HG03432 (cell line): ENCODE measurements around the gene DGKA.
"Not testable (repeated sequence)": the region's sequence is repeated elsewhere in the genome, so short reads cannot be mapped to it uniquely, and the experiment has no call there.

ENCODE experiments used
- ATAC-seq: cut with Tn5 transposase; IDR thresholded peaks from one replicate; pipeline ENCODE4 v1.9.1; 2021; ENCODE audit warnings: mild to moderate bottlenecking, moderate library complexity; ENCODE audit not compliant: unreplicated experiment

The DGKA gene

DNA sequence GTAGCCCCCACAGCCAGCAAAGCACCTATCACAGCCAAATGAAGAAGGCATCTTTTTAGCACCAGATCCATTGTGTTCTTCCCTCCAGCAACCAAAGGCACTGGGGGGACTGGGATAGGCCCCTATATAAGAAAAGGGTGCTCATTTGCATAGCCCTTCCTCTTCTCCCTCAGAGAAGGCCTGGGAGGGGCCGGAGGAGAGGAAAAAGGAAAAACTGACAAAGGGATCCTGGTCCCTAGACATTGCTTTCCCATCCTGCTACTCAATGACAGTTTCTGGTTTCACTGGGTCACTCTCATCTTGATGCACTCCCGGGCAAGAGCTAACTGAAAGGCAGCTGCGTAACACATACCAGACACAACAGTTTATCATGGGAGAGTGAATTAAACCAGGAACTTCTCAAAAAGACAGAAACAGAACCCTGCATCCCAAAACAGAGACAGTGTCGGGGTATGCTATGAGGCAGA, 35.0 kb downstream of the DGKA start, which contains the start of gene PMEL:
PMEL (minus strand) TSS at position 102 of the 467 bp plus-strand sequence; CDS start at position 71, 31 bp downstream.
- ATAC-seq: no peak

GRCh38 chr12:55966408-55967281, 35.7 kb downstream of the DGKA start, which contains the start of gene CDK2:
Gene CDK2, plus strand, starts transcription at chr12:55966830. Its CDS starts 179 bp downstream, at chr12:55967009.
- ATAC-seq: peak; percentile 97

GRCh38 chr12:55969356-55969755, 38.4 kb downstream of the DGKA start:
- no peak for ATAC-seq

DNA sequence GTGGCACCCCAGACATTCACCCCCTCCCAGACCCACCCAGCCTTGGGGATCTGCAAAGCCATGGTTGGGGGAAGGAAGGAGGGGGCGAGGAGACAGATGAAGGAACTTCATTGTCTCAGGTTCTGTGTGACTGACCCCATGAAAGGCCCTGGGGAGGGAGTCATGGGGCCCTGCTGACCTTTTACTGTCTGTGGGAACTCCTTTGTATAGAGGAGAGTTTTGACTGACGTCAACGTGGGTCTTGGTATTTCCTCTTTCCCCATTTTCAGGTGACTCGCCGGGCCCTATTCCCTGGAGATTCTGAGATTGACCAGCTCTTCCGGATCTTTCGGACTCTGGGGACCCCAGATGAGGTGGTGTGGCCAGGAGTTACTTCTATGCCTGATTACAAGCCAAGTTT, 39.8 kb downstream of the DGKA start:
- ATAC-seq: no peak

GRCh38 chr12:55972042-55972441, 41.1 kb downstream of the DGKA start:
- no peak for ATAC-seq

DNA sequence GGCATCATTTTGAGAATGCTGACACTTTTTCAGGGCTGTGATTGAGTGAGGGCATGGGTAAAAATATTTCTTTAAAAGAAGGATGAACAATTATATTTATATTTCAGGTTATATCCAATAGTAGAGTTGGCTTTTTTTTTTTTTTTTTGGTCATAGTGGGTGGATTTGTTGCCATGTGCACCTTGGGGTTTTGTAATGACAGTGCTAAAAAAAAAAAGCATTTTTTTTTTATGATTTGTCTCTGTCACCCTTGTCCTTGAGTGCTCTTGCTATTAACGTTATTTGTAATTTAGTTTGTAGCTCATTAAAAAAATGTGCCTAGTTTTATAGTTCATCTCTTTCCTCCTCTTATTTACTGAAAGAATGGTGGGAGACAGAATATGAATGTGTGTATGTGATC, 41.5 kb downstream of the DGKA start:
- ATAC-seq: no peak

DNA sequence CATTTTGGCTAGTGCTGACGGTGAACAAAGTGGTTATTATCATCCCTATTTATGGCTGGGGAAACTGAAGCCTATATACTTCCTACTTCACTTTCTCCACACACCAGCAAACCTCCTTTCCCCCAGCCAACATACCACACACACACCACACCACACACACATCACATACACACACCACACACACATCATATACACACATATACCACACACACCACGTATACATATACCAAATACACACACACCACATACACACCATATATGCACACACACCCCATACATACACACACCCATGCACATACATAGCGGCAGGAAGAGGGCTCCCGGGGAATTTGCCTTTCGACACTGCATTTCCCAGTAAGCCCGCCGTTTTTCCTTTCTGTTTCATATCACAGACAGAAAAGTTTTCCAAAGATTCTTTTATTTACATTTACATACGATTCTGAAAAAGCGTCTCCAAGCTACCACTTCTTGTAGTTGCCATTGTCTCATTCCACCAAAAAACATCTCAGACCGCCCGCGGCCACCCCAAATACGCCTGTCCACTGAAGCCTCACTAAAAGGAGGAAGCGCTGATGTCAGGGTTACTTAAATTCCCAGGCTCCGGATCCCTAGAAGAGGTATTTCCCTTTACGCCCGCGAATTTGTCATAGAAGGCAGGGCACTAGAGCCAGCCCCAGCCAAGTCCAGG, 42.1 kb downstream of the DGKA start:
- ATAC-seq: no peak

- ATAC-seq: peak; percentile 92
Observed at GRCh38 chr12:55973599-55974307, 42.8 kb downstream of the DGKA start, which contains the start of gene RAB5B. Gene RAB5B, plus strand, starts transcription at chr12:55974078. Its CDS starts 12,883 bp downstream, at chr12:55986961.

DNA sequence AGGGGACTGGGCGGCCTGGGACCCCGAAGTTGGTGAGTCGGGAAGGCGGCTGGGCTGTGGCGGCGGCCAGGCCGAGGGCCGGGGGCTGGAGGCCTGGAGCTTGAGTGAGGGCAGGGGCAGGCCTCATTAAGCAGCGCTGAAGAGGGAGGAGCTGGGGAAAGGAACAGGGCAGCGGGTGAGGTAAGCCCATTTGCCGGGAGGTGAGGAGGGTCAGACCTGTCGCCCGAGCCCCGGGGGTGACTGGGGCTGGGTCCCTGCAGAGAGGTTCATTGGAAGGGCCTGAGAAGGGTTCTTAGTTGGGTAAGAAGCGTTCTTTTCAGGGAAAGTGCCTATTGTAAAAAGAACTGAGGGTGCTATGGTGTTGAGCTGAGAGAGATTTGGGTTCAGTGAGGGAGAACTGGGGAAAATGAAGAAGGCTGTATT, 43.4 kb downstream of the DGKA start:
- ATAC-seq: peak; percentile 26

DNA sequence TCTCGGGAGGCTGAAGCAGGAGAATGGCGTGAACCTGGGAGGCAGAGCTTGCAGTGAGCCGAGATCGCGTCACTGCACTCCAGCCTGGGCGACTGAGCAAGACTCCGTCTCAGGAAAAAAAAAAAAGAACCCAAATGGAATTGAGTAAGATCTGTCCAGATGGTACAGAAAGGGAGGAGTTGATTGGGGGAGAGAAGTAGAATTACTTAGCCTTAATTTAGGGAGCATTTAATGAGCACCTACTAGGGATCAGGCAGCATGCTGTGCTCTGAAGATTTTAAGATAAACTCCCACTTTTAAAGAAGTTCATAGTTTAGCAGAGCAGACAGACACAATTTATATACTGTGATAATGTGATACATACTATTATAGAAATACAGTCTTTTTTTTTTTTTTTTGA, 47.4 kb downstream of the DGKA start:
- ATAC-seq: no peak

GRCh38 chr12:55979069-55979468, 48.1 kb downstream of the DGKA start:
- ATAC-seq: no peak

DNA sequence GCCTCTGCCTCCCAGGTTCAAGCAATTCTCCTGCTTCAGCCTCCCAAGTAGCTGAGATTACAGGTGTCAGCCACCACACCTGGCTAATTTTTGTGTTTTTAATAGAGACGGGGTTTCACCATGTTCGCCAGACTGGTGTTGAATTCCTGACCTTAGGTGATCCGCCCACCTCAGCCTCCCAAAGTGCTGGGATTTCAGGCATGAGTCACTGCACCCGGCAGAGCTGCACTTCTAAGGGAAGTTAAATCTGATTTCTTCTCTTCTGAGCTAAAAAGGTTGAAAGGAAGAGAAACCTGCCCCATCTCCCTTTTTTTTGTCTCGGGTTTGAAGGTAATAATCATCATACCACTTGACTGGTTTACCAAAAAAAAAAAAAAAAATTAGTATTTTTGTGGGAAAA, 50.9 kb downstream of the DGKA start:
- not testable (repeated sequence) for ATAC-seq

- peak; percentile 91 for ATAC-seq
Observed at GRCh38 chr12:55982319-55982936, 51.5 kb downstream of the DGKA start.

- ATAC-seq: no peak
Observed at GRCh38 chr12:55983232-55983842, 52.4 kb downstream of the DGKA start.

GRCh38 chr12:55984861-55985260, 53.9 kb downstream of the DGKA start:
- ATAC-seq: no peak

GRCh38 chr12:55985341-55985740, 54.4 kb downstream of the DGKA start:
- ATAC-seq: no peak

- not testable (repeated sequence) for ATAC-seq
Observed at GRCh38 chr12:55985976-55986375, 55.0 kb downstream of the DGKA start.

DNA sequence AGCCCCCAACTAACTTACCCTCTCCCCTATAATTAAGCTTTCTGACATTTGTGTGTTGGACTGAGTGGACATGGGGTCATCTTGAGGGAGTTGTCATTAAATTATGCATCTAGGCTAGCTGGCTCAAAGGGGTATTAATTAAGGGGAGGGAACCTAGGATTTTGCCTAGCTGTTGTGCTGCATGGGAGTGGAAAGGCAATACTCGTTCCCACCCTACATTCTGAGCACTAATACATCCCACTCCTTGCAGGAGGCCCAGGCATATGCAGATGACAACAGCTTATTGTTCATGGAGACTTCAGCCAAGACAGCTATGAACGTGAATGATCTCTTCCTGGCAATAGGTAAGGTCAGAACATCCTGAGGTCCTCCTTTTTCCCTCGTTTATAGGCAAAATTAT, 60.1 kb downstream of the DGKA start:
- ATAC-seq: no peak

GRCh38 chr12:55993230-55993853, 62.4 kb downstream of the DGKA start:
- no peak for ATAC-seq

- no peak for ATAC-seq
Observed at GRCh38 chr12:55995366-55995765, 64.4 kb downstream of the DGKA start.
